ENCODE measurements around the gene LRP2. TPM values are rescaled to one million over a fixed set of nuclear protein-coding genes. Genes with fewer than 3 reads are reported as not detected.

The LRP2 gene
- total and polyA plus RNA-seq, 4 donors = 0.19 to 5.7 (median 0.40) TPM

DNA sequence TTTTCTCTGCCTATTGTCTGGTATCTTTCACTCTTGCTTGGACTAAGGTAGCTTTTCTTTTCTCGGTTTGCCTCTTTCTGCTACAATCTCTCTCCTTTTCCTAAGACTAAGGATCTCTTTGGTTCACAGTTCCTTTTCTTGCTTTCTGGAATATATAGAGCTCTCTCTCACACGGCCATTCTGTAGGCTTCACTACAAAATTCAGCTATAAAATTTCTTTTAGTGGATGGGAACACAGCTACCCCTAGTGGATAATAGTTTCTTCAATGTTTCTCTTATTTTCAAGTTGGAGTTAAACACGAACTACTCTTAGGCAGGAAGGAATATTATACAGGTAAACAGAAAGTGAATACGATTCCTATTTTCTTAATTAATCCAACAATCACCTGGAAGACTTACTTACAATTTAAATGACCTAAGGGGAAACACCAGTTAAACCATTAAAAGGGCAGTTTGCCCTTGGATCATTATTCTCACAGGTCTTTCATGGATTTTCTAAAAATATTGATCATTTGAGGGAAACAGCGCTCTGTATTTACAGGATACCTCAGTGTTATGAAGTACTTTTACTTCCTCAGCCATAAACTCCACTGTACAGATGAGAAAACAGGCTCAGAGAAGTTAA lies 140.5 kb downstream of the LRP2 start:
- TF ChIP-seq RAD21 (IDR thresholded peaks at IDR 0.05) (peak; percentile 59 to 71), FOXA2 (IDR thresholded peaks at IDR 0.05) (no peak), RXRA (IDR thresholded peaks at IDR 0.05) (no peak), GABPA (IDR thresholded peaks at IDR 0.05 in 1 of 2, conservative IDR thresholded peaks at IDR 0.05 in 1 of 2) (no peak)
- TF ChIP-seq, protein P1, sequence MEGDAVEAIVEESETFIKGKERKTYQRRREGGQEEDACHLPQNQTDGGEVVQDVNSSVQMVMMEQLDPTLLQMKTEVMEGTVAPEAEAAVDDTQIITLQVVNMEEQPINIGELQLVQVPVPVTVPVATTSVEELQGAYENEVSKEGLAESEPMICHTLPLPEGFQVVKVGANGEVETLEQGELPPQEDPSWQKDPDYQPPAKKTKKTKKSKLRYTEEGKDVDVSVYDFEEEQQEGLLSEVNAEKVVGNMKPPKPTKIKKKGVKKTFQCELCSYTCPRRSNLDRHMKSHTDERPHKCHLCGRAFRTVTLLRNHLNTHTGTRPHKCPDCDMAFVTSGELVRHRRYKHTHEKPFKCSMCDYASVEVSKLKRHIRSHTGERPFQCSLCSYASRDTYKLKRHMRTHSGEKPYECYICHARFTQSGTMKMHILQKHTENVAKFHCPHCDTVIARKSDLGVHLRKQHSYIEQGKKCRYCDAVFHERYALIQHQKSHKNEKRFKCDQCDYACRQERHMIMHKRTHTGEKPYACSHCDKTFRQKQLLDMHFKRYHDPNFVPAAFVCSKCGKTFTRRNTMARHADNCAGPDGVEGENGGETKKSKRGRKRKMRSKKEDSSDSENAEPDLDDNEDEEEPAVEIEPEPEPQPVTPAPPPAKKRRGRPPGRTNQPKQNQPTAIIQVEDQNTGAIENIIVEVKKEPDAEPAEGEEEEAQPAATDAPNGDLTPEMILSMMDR (IDR thresholded peaks at IDR 0.05; ENCODE audit: low read depth, low read length, missing input control) = peak; percentile 30
- Histone ChIP-seq H3K36me3 (ENCODE audit: control insufficient read depth in 4 of 4, insufficient read depth in 3 of 4, low read depth in 1 of 4, low read length in 3 of 4) (no peaks in the 10 kb centered on the region), H3K9me3 (ENCODE audit: control insufficient read depth in 4 of 4, low read length in 3 of 4) (no peaks in the 10 kb centered on the region), H3K4me3 (ENCODE audit: low read depth in 1 of 3, low read length in 3 of 3) (no peak overlapping the region), H3K4me1 (ENCODE audit: control insufficient read depth in 4 of 4, insufficient read depth in 4 of 4, low read length in 3 of 4) (no peaks in the 10 kb centered on the region), H3K27ac (ENCODE audit: low read depth in 1 of 2, low read length in 2 of 2) (no peak overlapping the region), H3K27me3 (ENCODE audit: control insufficient read depth in 4 of 4, insufficient read depth in 4 of 4, low read length in 3 of 4) (no peaks in the 10 kb centered on the region), H3K9ac (ENCODE audit: low read depth in 1 of 2, low read length in 2 of 2) (no peak overlapping the region)
- WGBS = 31% methylated on average over 5 of the region's 5 CpGs
- no peak for DNase-seq (ENCODE audit: low spot score)

DNA sequence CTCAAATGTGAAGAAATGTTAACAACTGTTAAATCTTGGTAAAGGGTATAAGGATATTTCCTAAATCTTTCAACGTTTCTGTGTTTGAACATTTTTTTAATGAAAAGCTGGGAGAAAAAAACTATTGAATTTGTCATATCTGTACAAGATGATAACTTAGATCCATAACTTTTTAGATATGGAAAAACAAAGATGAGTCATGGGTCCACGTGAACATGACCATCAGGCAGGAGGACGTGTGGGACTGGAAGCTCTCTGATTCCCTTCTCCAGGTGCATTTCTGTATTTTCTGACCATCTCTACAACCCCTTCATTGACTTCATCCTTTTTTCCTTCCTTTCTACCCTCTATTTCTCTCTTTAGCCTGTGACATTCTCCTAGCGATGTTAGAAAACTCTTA lies 151.4 kb downstream of the LRP2 start:
- Histone ChIP-seq H3K27me3 (ENCODE audit: control insufficient read depth in 4 of 4, insufficient read depth in 4 of 4, low read length in 3 of 4) (no peaks in the 10 kb centered on the region), H3K4me3 (ENCODE audit: low read depth in 1 of 3, low read length in 3 of 3) (no peak overlapping the region), H3K36me3 (ENCODE audit: control insufficient read depth in 4 of 4, insufficient read depth in 3 of 4, low read depth in 1 of 4, low read length in 3 of 4) (peaks cover 0 to 4% (median 1%) of the 10 kb centered on the region in 4 donors), H3K27ac (ENCODE audit: low read depth in 1 of 2, low read length in 2 of 2) (no peak overlapping the region), H3K9me3 (ENCODE audit: control insufficient read depth in 4 of 4, low read length in 3 of 4) (no peaks in the 10 kb centered on the region), H3K9ac (ENCODE audit: low read depth in 1 of 2, low read length in 2 of 2) (no peak overlapping the region), H3K4me1 (ENCODE audit: control insufficient read depth in 4 of 4, insufficient read depth in 4 of 4, low read length in 3 of 4) (no peaks in the 10 kb centered on the region)
- TF ChIP-seq NR2F2 (IDR thresholded peaks at IDR 0.05) (no peak), TAF1 (conservative IDR thresholded peaks at IDR 0.05) (no peak), GABPA (IDR thresholded peaks at IDR 0.05 in 1 of 2, conservative IDR thresholded peaks at IDR 0.05 in 1 of 2) (no peak), JUND (IDR thresholded peaks at IDR 0.05) (no peak), RAD21 (IDR thresholded peaks at IDR 0.05) (no peak), FOXA1 (IDR thresholded peaks at IDR 0.05) (no peak), FOXA2 (IDR thresholded peaks at IDR 0.05) (no peak), HNF4G (IDR thresholded peaks at IDR 0.05) (no peak), YY1 (IDR thresholded peaks at IDR 0.05) (no peak)
- TF ChIP-seq, protein P2, sequence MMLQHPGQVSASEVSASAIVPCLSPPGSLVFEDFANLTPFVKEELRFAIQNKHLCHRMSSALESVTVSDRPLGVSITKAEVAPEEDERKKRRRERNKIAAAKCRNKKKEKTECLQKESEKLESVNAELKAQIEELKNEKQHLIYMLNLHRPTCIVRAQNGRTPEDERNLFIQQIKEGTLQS (IDR thresholded peaks at IDR 0.05) = no peak
- TF ChIP-seq, protein P3, sequence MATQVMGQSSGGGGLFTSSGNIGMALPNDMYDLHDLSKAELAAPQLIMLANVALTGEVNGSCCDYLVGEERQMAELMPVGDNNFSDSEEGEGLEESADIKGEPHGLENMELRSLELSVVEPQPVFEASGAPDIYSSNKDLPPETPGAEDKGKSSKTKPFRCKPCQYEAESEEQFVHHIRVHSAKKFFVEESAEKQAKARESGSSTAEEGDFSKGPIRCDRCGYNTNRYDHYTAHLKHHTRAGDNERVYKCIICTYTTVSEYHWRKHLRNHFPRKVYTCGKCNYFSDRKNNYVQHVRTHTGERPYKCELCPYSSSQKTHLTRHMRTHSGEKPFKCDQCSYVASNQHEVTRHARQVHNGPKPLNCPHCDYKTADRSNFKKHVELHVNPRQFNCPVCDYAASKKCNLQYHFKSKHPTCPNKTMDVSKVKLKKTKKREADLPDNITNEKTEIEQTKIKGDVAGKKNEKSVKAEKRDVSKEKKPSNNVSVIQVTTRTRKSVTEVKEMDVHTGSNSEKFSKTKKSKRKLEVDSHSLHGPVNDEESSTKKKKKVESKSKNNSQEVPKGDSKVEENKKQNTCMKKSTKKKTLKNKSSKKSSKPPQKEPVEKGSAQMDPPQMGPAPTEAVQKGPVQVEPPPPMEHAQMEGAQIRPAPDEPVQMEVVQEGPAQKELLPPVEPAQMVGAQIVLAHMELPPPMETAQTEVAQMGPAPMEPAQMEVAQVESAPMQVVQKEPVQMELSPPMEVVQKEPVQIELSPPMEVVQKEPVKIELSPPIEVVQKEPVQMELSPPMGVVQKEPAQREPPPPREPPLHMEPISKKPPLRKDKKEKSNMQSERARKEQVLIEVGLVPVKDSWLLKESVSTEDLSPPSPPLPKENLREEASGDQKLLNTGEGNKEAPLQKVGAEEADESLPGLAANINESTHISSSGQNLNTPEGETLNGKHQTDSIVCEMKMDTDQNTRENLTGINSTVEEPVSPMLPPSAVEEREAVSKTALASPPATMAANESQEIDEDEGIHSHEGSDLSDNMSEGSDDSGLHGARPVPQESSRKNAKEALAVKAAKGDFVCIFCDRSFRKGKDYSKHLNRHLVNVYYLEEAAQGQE (IDR thresholded peaks at IDR 0.05) = no peak
- TF ChIP-seq, protein P4, sequence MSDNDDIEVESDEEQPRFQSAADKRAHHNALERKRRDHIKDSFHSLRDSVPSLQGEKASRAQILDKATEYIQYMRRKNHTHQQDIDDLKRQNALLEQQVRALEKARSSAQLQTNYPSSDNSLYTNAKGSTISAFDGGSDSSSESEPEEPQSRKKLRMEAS (IDR thresholded peaks at IDR 0.05) = no peak
- TF ChIP-seq, protein P1 (IDR thresholded peaks at IDR 0.05; ENCODE audit: low read depth, low read length, missing input control) = no peak
- TF ChIP-seq, protein P5, sequence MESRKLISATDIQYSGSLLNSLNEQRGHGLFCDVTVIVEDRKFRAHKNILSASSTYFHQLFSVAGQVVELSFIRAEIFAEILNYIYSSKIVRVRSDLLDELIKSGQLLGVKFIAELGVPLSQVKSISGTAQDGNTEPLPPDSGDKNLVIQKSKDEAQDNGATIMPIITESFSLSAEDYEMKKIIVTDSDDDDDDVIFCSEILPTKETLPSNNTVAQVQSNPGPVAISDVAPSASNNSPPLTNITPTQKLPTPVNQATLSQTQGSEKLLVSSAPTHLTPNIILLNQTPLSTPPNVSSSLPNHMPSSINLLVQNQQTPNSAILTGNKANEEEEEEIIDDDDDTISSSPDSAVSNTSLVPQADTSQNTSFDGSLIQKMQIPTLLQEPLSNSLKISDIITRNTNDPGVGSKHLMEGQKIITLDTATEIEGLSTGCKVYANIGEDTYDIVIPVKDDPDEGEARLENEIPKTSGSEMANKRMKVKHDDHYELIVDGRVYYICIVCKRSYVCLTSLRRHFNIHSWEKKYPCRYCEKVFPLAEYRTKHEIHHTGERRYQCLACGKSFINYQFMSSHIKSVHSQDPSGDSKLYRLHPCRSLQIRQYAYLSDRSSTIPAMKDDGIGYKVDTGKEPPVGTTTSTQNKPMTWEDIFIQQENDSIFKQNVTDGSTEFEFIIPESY (IDR thresholded peaks at IDR 0.05) = no peak
- DNase-seq (ENCODE audit: low spot score) = no peak
- WGBS = 86% methylated on average over 4 of the region's 4 CpGs

Measured in liver (tissue), 9 donors.